ENCODE measurements around the gene NOL4.

DNA sequence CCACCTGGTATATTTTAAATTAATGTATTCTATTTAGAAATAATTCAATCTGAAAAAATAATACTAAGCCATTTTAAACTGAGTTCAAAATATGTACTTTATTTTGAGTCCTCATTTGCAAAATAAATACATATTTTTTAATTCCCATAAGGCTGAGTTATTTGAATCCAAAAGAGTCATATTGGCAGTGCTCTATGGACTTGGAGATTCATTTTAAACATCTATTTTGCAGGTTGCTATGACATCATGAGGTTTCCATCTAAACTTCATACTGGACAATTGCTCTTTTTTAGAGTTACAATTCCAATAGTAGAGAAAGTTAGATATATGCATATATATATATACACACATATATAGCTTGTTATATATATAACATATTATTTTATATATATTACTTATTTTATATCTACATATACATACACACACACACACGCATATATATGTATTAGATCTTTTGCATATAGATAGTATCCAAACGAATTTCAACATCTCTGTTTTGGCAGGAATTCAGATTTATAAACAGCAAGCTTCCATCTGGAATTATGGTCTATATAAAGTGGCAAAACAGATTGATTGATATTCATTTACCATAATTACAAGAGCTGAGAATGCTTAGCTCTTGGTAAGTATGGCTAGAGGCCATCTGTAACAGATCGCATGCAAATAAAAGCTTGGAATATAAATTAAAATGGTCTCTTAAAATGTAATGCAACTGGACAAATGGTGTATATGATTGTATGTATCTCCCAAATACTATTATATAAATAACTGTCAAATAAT lies 34.9 kb downstream of the NOL4 start:
- TF ChIP-seq HDAC6 (IDR thresholded peaks at IDR 0.05; ENCODE audit: low read depth, low read length), result no peak
- no peak for TF ChIP-seq SIN3A (conservative IDR thresholded peaks at IDR 0.05 in 1 of 2, IDR thresholded peaks at IDR 0.05 in 1 of 2; ENCODE audit: low read depth in 1 of 2, low read length in 2 of 2)
- TF ChIP-seq CTCF (IDR thresholded peaks at IDR 0.05; ENCODE audit: control extremely low read depth in 1 of 3, insufficient read depth in 1 of 3, low read depth in 1 of 3, low read length in 3 of 3), result no peak
- TF ChIP-seq PHF8 (conservative IDR thresholded peaks at IDR 0.05; ENCODE audit: low read depth, low read length), result no peak
- TF ChIP-seq KDM1A (IDR thresholded peaks at IDR 0.05; ENCODE audit: borderline replicate concordance, low read length), result no peak
- TF ChIP-seq POLR2A (IDR thresholded peaks at IDR 0.05; ENCODE audit: control extremely low read depth in 1 of 2, low read depth in 2 of 2, low read length in 2 of 2), result no peak
- no peak for TF ChIP-seq RXRA (IDR thresholded peaks at IDR 0.05; ENCODE audit: insufficient read depth, low read depth, low read length)
- no peak for TF ChIP-seq EZH2 (IDR thresholded peaks at IDR 0.05; ENCODE audit: low read depth, low read length, severe bottlenecking)
- TF ChIP-seq YY1 (IDR thresholded peaks at IDR 0.05; ENCODE audit: low read depth, low read length), result no peak
- no peak for TF ChIP-seq RAD21 (IDR thresholded peaks at IDR 0.05 in 1 of 2, conservative IDR thresholded peaks at IDR 0.05 in 1 of 2; ENCODE audit: low read depth in 2 of 2, low read length in 2 of 2)
- no peak for TF ChIP-seq TCF12 (IDR thresholded peaks at IDR 0.05; ENCODE audit: low read depth, low read length)
- TF ChIP-seq GTF2F1 (IDR thresholded peaks at IDR 0.05; ENCODE audit: borderline replicate concordance, low read depth, low read length), result no peak
